ENCODE data around the gene FBLN1. TPM values are rescaled to one million over a fixed set of nuclear protein-coding genes. Genes with fewer than 3 reads are reported as not detected.

FBLN1 gene
- total and polyA plus RNA-seq, 2 of the 8 experiments (the other 6 are each of a cell fraction or from before 2014, with no cell fraction given): 159 to 168 TPM

- no peak for TF ChIP-seq BRCA1 (IDR thresholded peaks at IDR 0.05; ENCODE audit: low read depth, low read length)
- TF ChIP-seq POU5F1 (IDR thresholded peaks at IDR 0.05; ENCODE audit: low read depth, low read length): no peak
These were observed 50.1 kb downstream of the FBLN1 start (continued) for GRCh38 chr22:45552580-45553350.

All from H1 (cell line).